Stomach (tissue), 9 donors: ENCODE measurements around the gene PPARGC1A. TPM values are rescaled to one million over a fixed set of nuclear protein-coding genes. Genes with fewer than 3 reads are reported as not detected.

Experiments used
- DNase-seq, 2 donors: peaks; one replicate each; pipeline versions ENCODE4 v3.0.0 to v3.0.0-alpha.2; 2013 to 2019
- H3K27ac ChIP-seq, 5 donors: fragments of 200-600 bp in 4 of 5; sonication (generic) in 4 of 5; one replicate each; pipeline ENCODE4 v1.5.1; 2013 to 2019; ENCODE audit warnings: mild to moderate bottlenecking in 1 of 5, moderate library complexity in 1 of 5
- H3K27me3 ChIP-seq, 3 donors: fragments of 200-600 bp; sonication (generic); one replicate each; pipeline ENCODE4 v1.5.1; 2017 to 2019; ENCODE audit warnings: mixed run types in 1 of 3
- H3K36me3 ChIP-seq, 4 donors: fragments of 200-600 bp; sonication (generic); 1 replicate in 3 of 4; 2 replicates in 1 of 4; pipeline ENCODE4 v1.5.1; 2016 to 2019
- H3K4me1 ChIP-seq, 4 donors: fragments of 200-600 bp; sonication (generic); one replicate each; pipeline ENCODE4 v1.5.1; 2016 to 2019
- H3K4me3 ChIP-seq, 4 donors: fragments of 200-600 bp; sonication (generic) in 3 of 4; one replicate each; pipeline ENCODE4 v1.5.1; 2016 to 2019; ENCODE audit warnings: mild to moderate bottlenecking in 1 of 4
- H3K9me3 ChIP-seq, 4 donors: fragments of 200-600 bp; sonication (generic); one replicate each; pipeline ENCODE4 v1.5.1; 2016 to 2019
- EP300 ChIP-seq: sonication (generic); formaldehyde crosslinking; IDR thresholded peaks from one replicate; pipeline ENCODE4 v1.6.1; 2017; ENCODE audit warnings: antibody characterized with exemption
- POLR2A ChIP-seq, 4 donors: fragments of 450-650 bp; IDR thresholded peaks; one replicate each; pipeline ENCODE4 v1.6.1; 2016; ENCODE audit warnings: antibody characterized with exemption in 4 of 4, control low read depth in 2 of 4, mild to moderate bottlenecking in 1 of 4, moderate library complexity in 1 of 4
- POLR2AphosphoS5 ChIP-seq, 3 donors: sonication (generic); formaldehyde crosslinking; IDR thresholded peaks; one replicate each; pipeline ENCODE4 v1.6.1; 2016; ENCODE audit warnings: antibody characterized with exemption in 3 of 3
- WGBS, 5 donors: extraction: QIAGEN DNeasy Blood & Tissue Kit in 3 of 5; methylation state at CpG; one replicate each; pipeline versions ENCODE4 v1.1.5 to v1.1.7; 2013 to 2018; 5-methylcytosine and 5-hydroxymethylcytosine counted together
- intact Hi-C: fragments of 100-400 bp; cut with DNase I; formaldehyde crosslinking; loops from one replicate; pipeline ENCODE4 v1.15.1; 2023; ENCODE audit warnings: low total_unique reads
- polyA plus RNA-seq, 3 donors: library from polyadenylated mRNA; stranded (reverse); fragments of 200-250 nt; gene quantifications; one replicate each; pipeline ENCODE4 v1.2.3, GENCODE V29; 2013
- total RNA-seq, 5 donors: library from RNA; depleted of rRNA; stranded (reverse); fragments of >200 nt; gene quantifications; one replicate each; pipeline versions ENCODE4 v1.1.0 to v1.2.3, GENCODE V29; 2014 to 2016
- TF ChIP-seq, protein P1 (sequence below), 7 experiments: fragments of 450-650 bp in 4 of 7; fragments of 200-600 bp in 3 of 7; sonication (generic) in 3 of 7; IDR thresholded peaks; one replicate each; pipeline ENCODE4 v1.5.1; 2016 to 2019; ENCODE audit warnings: antibody characterized with exemption in 7 of 7, control low read depth in 2 of 7, mild to moderate bottlenecking in 1 of 7
- donor health status: healthy with polysubstance abuse.
- donor health status: Bipolar disorder and iron deficiency.
- donor health status: healthy.

PPARGC1A gene
- total and polyA plus RNA-seq, 8 donors: 2.0 to 230 (median 13.1) TPM

DNA sequence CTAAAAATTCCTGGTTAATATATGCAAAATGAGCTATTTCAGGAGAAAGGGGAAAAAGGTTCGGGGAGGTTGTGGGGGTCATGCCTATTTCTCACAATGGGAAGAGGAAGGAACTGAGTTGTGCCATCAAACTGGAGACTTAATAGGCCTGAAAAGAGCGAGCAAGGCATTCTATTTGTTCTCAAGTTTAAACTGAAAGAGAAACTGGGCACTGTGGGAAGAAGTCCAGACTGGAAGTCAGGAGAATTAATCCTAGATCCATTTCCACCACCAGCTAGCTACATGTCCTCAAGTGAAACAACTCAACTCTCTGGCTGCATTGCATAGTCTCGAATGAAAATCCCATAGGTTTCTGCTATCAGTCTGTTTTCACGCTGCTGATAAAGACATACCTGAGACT, 50.6 kb downstream of the PPARGC1A start:
- no peak for TF ChIP-seq EP300
- no peak for TF ChIP-seq POLR2A (IDR thresholded peaks at IDR 0.05)
- intact Hi-C loops: no loop called here
- Histone ChIP-seq H3K27ac (no peak overlapping the region), H3K4me1 (no peaks in the 10 kb centered on the region), H3K4me3 (no peak overlapping the region), H3K9me3 (no peaks in the 10 kb centered on the region), H3K27me3 (no peaks in the 10 kb centered on the region), H3K36me3 (no peaks in the 10 kb centered on the region)
- no peak for DNase-seq
- WGBS, 5 donors: 43 to 73% (median 61%) methylated on average over 4 of the region's 4 CpGs

- Histone ChIP-seq H3K27me3 (no peaks in the 10 kb centered on the region), H3K36me3 (no peaks in the 10 kb centered on the region), H3K9me3 (no peaks in the 10 kb centered on the region), H3K4me3 (no peak overlapping the region), H3K4me1 (no peaks in the 10 kb centered on the region), H3K27ac (no peak overlapping the region)
- intact Hi-C loops: no loop called here
- no peak for DNase-seq
- TF ChIP-seq EP300 (no peak), POLR2AphosphoS5 (IDR thresholded peaks at IDR 0.05) (no peak), POLR2A (IDR thresholded peaks at IDR 0.05) (no peak)
- TF ChIP-seq, protein P1, sequence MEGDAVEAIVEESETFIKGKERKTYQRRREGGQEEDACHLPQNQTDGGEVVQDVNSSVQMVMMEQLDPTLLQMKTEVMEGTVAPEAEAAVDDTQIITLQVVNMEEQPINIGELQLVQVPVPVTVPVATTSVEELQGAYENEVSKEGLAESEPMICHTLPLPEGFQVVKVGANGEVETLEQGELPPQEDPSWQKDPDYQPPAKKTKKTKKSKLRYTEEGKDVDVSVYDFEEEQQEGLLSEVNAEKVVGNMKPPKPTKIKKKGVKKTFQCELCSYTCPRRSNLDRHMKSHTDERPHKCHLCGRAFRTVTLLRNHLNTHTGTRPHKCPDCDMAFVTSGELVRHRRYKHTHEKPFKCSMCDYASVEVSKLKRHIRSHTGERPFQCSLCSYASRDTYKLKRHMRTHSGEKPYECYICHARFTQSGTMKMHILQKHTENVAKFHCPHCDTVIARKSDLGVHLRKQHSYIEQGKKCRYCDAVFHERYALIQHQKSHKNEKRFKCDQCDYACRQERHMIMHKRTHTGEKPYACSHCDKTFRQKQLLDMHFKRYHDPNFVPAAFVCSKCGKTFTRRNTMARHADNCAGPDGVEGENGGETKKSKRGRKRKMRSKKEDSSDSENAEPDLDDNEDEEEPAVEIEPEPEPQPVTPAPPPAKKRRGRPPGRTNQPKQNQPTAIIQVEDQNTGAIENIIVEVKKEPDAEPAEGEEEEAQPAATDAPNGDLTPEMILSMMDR (IDR thresholded peaks at IDR 0.05): no peak
- 85 to 91% (median 89%) methylated on average over 3 of the region's 3 CpGs for WGBS, 5 donors
Measured at GRCh38 chr4:23838607-23839006, 51.2 kb downstream of the PPARGC1A start.

- 71 to 96% (median 88%) methylated on average over 3 of the region's 3 CpGs for WGBS, 5 donors
- no peak for DNase-seq
- H3K36me3 ChIP-seq: no peaks in the 10 kb centered on the region
- H3K9me3 ChIP-seq: no peaks in the 10 kb centered on the region
- H3K4me1 ChIP-seq: no peaks in the 10 kb centered on the region
- H3K27me3 ChIP-seq: no peaks in the 10 kb centered on the region
- no peak overlapping the region for H3K4me3 ChIP-seq
- no peak overlapping the region for H3K27ac ChIP-seq
- intact Hi-C loops: no loop called here
- TF ChIP-seq POLR2A (IDR thresholded peaks at IDR 0.05): no peak
- TF ChIP-seq, protein P1 (IDR thresholded peaks at IDR 0.05): no peak
- no peak for TF ChIP-seq POLR2AphosphoS5 (IDR thresholded peaks at IDR 0.05)
- no peak for TF ChIP-seq EP300
Measured at GRCh38 chr4:23838131-23838530, 51.7 kb downstream of the PPARGC1A start.

GRCh38 chr4:23837371-23837770, 52.5 kb downstream of the PPARGC1A start:
- no peak overlapping the region for H3K27ac ChIP-seq
- H3K4me3 ChIP-seq: no peak overlapping the region
- H3K36me3 ChIP-seq: no peaks in the 10 kb centered on the region
- no peaks in the 10 kb centered on the region for H3K4me1 ChIP-seq
- no peaks in the 10 kb centered on the region for H3K9me3 ChIP-seq
- DNase-seq: no peak
- 52 to 73% (median 58%) methylated on average over 2 of the region's 2 CpGs for WGBS, 5 donors
- H3K27me3 ChIP-seq: no peaks in the 10 kb centered on the region
- TF ChIP-seq POLR2A (IDR thresholded peaks at IDR 0.05) (no peak), POLR2AphosphoS5 (IDR thresholded peaks at IDR 0.05) (no peak), EP300 (no peak)
- TF ChIP-seq, protein P1 (IDR thresholded peaks at IDR 0.05): no peak
- intact Hi-C loops: no loop called here

DNA sequence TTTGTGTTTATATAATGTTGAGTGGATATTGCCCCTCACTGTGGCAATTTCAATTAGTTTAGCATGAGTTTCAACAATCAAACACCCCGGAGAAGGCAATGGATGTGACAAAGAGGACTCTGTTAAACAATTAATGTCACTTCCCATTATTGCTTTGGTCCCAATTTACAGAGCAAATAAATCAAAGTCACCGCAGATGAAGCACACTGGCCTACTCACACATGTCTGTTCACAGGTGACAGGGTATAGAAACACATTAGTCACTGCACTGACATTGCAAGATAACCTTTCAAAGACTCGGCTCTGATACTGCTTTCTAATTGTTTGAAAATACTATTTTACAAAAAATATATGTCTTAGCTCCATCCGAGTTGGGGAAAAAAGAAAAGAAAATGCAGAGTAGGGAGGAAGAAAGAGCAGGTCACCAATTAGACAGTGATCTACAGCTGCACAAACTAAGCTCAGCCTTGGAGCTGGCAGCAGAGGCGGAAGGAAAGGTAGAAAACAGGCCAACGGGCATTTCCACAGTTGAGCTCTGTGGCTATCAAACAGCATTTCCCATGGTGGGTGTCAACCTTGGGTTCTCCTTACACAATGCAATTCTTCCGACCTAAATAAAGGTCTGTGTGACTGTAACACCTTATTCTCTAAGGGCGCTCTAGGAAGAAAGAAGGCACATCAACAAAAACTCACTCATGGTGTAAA, 53.9 kb downstream of the PPARGC1A start:
- intact Hi-C loops: no loop called here

More for the DNA sequence above, 53.9 kb downstream of the PPARGC1A start:
- H3K36me3 ChIP-seq: peaks cover 0 to 4% (median 0%) of the 10 kb centered on the region in 4 donors
- DNase-seq: no peak
- WGBS, 5 donors: 50 to 62% (median 54%) methylated on average over 8 of the region's 8 CpGs
- H3K4me3 ChIP-seq: no peak overlapping the region
- no peaks in the 10 kb centered on the region for H3K9me3 ChIP-seq
- H3K27me3 ChIP-seq: no peaks in the 10 kb centered on the region
- H3K4me1 ChIP-seq: no peaks in the 10 kb centered on the region
- TF ChIP-seq POLR2A (IDR thresholded peaks at IDR 0.05) (no peak), EP300 (no peak), POLR2AphosphoS5 (IDR thresholded peaks at IDR 0.05) (no peak)
- TF ChIP-seq, protein P1 (IDR thresholded peaks at IDR 0.05): no peak
- H3K27ac ChIP-seq: peak overlapping the region in 1 of 5 donors; percentile 61
